ENCODE measurements around the gene SLC22A31. TPM values are rescaled to one million over a fixed set of nuclear protein-coding genes. Genes with fewer than 3 reads are reported as not detected.

Gene SLC22A31
- total RNA-seq, 4 donors from 2014 or later = 0.26 TPM; not detected in 3

DNA sequence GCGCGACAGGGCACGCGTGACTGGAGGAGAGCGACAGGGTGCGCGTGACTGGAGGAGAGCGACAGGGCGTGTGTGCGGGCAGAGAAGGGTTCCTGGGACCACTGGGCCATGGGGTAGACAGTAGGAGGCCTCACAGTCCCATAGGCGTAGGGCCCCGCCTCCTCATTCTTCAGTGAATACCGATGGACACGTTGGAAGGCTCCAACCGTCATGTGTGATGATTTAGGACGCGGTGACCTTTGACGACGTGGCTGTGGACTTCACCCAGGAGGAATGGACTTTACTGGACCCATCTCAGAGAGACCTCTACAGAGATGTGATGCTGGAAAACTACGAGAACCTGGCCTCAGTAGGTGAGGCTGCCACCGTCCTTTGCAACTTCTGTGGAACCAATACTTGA is 22.6 kb upstream of the SLC22A31 start:
- Histone ChIP-seq H3K4me1 (peaks cover 8 to 21% (median 16%) of the 10 kb centered on the region in 4 donors), H3K9me3 (no peaks in the 10 kb centered on the region), H3K27me3 (no peaks in the 10 kb centered on the region), H3K4me3 (no peak overlapping the region), H3K27ac (replicated peaks in 1 of 4) (no peak overlapping the region), H3K36me3 (peaks cover 53 to 79% (median 73%) of the 10 kb centered on the region in 4 donors)
- TF ChIP-seq POLR2A (IDR thresholded peaks at IDR 0.05; ENCODE audit: low read depth) (no peak), POLR2AphosphoS5 (IDR thresholded peaks at IDR 0.05) (no peak), EP300 (IDR thresholded peaks at IDR 0.05) (no peak)
- TF ChIP-seq, protein P1, sequence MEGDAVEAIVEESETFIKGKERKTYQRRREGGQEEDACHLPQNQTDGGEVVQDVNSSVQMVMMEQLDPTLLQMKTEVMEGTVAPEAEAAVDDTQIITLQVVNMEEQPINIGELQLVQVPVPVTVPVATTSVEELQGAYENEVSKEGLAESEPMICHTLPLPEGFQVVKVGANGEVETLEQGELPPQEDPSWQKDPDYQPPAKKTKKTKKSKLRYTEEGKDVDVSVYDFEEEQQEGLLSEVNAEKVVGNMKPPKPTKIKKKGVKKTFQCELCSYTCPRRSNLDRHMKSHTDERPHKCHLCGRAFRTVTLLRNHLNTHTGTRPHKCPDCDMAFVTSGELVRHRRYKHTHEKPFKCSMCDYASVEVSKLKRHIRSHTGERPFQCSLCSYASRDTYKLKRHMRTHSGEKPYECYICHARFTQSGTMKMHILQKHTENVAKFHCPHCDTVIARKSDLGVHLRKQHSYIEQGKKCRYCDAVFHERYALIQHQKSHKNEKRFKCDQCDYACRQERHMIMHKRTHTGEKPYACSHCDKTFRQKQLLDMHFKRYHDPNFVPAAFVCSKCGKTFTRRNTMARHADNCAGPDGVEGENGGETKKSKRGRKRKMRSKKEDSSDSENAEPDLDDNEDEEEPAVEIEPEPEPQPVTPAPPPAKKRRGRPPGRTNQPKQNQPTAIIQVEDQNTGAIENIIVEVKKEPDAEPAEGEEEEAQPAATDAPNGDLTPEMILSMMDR (IDR thresholded peaks at IDR 0.05) = no peak
- intact Hi-C loops (cut with DNase I) = no loop called here
- 97% methylated on average over 20 of the region's 21 CpGs for WGBS
- DNase-seq (ENCODE audit: extremely low spot score) = no peak

DNA sequence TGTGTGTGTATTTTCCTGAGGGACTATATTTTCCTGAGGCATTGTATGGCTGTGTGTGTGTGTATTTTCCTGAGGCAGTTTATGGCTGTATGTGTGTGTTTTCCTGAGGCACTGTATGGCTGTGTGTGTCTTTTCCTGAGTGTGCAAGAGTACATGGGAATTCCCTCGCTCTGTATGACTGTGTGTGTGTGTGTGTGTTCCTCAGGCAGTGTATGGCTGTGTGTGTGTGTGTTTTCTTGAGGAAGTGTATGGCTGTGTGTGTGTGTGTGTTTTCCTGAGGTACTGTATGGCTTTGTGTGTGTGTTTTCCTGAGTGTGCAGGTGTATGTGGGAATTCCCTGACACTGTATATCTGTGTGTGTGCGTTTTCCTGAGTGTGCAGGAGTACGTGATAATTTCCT is 21.3 kb upstream of the SLC22A31 start:
- no peak overlapping the region for H3K4me3 ChIP-seq
- WGBS = 78% methylated on average over 3 of the region's 3 CpGs
- peaks cover 39 to 65% (median 59%) of the 10 kb centered on the region in 4 donors for H3K36me3 ChIP-seq
- intact Hi-C loops (cut with DNase I) = no loop called here
- H3K9me3 ChIP-seq = no peaks in the 10 kb centered on the region
- no peaks in the 10 kb centered on the region for H3K27me3 ChIP-seq
- TF ChIP-seq POLR2AphosphoS5 (IDR thresholded peaks at IDR 0.05) (no peak), POLR2A (IDR thresholded peaks at IDR 0.05; ENCODE audit: low read depth) (no peak), EP300 (IDR thresholded peaks at IDR 0.05) (no peak)
- TF ChIP-seq, protein P1 (IDR thresholded peaks at IDR 0.05) = no peak
- H3K4me1 ChIP-seq = peaks cover 11 to 30% (median 22%) of the 10 kb centered on the region in 4 donors
- H3K27ac ChIP-seq (replicated peaks in 1 of 4) = no peak overlapping the region
- DNase-seq (ENCODE audit: extremely low spot score) = no peak

DNA sequence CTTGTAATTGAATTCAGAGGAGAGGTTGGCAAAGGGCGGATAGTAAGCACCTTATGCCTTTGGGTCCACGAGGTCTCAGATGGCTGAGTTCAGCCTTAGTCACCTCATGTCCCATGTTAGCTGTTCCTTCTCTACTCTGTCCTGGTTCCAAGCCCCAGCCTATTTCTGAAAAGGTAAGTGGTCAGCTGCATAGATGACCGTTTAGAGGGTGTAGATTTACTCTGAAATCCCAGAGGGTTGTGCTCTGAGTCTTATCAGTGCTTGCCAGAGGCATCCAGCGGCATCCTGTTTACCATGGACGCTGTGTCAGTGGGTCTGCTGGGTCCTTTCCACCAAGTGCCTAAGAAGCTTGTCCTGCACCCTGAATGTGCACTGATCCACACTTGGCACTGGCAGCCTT is 19.0 kb upstream of the SLC22A31 start:
- TF ChIP-seq EP300 (IDR thresholded peaks at IDR 0.05) (no peak), POLR2AphosphoS5 (IDR thresholded peaks at IDR 0.05) (no peak), POLR2A (IDR thresholded peaks at IDR 0.05; ENCODE audit: low read depth) (no peak)
- TF ChIP-seq, protein P1 (IDR thresholded peaks at IDR 0.05) = no peak
- H3K4me3 ChIP-seq = no peak overlapping the region
- H3K9me3 ChIP-seq = no peaks in the 10 kb centered on the region
- intact Hi-C loops (cut with DNase I) = no loop called here
- H3K36me3 ChIP-seq = peaks cover 23 to 43% (median 40%) of the 10 kb centered on the region in 4 donors
- H3K27me3 ChIP-seq = no peaks in the 10 kb centered on the region
- no peak for DNase-seq (ENCODE audit: extremely low spot score)
- no peak overlapping the region for H3K27ac ChIP-seq (replicated peaks in 1 of 4)
- peaks cover 20 to 45% (median 36%) of the 10 kb centered on the region in 4 donors for H3K4me1 ChIP-seq
- WGBS = 68% methylated on average over 5 of the region's 5 CpGs

DNA sequence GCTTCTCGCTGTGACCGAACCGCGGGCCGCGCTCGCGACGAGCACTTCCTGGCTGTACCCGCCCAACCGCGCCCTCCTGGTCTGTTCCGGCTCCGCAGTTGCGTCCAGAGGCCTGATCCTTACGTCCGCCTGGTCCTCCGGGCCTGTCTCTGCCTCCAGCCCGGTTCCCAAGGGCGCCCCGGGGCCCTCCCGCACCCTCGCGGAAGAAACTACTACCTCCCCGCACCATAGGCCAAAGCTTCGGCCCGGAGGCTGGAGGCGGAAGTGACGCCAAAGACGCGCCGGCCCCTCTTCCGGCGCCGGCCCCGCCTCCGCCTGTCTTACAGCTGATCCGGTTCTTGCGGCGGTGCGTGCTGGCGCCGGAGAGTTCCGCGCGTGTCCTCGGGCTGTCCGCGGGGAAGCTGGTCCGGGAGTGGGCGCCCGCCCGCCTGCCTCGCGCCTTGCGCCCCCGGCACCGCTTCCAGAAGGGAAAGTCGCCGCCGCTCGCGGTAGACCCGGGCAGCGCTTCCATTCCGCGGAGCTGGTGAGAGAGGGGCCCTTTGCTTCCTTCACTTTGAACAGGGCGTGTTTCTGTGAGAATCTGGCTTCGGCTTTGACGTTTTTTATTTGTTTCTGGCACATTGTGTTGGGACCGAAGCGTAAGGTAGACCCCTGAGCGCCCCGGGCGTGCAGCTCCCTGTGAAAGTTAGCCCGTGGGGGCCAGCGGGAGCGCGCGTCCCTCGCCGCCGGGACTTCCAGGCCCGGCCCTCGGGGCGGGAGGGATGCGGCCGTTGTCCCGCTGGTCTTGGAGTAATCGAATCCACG is 17.3 kb upstream of the SLC22A31 start, which contains the start of gene ZNF778:
Gene ZNF778, plus strand, starts transcription at position 316 of the 804 bp plus-strand sequence. CDS start 3,425 bp downstream, outside the sequence.
- DNase-seq (ENCODE audit: extremely low spot score) = peak; percentile 95
- peaks cover 9 to 25% (median 22%) of the 10 kb centered on the region in 4 donors for H3K36me3 ChIP-seq
- no peaks in the 10 kb centered on the region for H3K27me3 ChIP-seq
- peak within 1 kb of the TSS; percentile 93 to 97 (median 95) for H3K27ac ChIP-seq (replicated peaks in 1 of 4)
- H3K9me3 ChIP-seq = no peaks in the 10 kb centered on the region
- H3K4me1 ChIP-seq = peaks cover 20 to 45% (median 36%) of the 10 kb centered on the region in 4 donors
- TF ChIP-seq POLR2AphosphoS5 (IDR thresholded peaks at IDR 0.05) = peak; percentile 90 to 93
- TF ChIP-seq, protein P1 (IDR thresholded peaks at IDR 0.05) = peak in 2 of 3 experiments; percentile 6 to 12
- TF ChIP-seq POLR2A (IDR thresholded peaks at IDR 0.05; ENCODE audit: low read depth) = peak; percentile 58
- no peak for TF ChIP-seq EP300 (IDR thresholded peaks at IDR 0.05)
- intact Hi-C loops (cut with DNase I) = no loop called here
- 0% methylated on average over 36 of the region's 91 CpGs for WGBS
- H3K4me3 ChIP-seq = peak within 1 kb of the TSS; percentile 76 to 98 (median 92)

Data from esophagus muscularis mucosa (tissue), 4 donors.